Endothelial cell (in vitro differentiated cells): ENCODE results near the gene URB1. TPM values are rescaled to one million over a fixed set of nuclear protein-coding genes. Genes with fewer than 3 reads are reported as not detected.

Experiments used
- DNase-seq: peaks from one replicate; pipeline ENCODE4 v3.0.0; 2021; ENCODE audit warnings: low spot score
- H3K27ac Mint-ChIP-seq: one replicate; pipeline ENCODE4 v1.8.0; 2021; ENCODE audit warnings: mixed read lengths, inconsistent platforms; ENCODE audit not compliant: unreplicated experiment
- H3K27me3 Mint-ChIP-seq: one replicate; pipeline ENCODE4 v1.8.0; 2021; ENCODE audit warnings: mild to moderate bottlenecking, moderate library complexity, mixed read lengths, inconsistent platforms; ENCODE audit not compliant: unreplicated experiment
- H3K36me3 Mint-ChIP-seq: one replicate; pipeline ENCODE4 v1.8.0; 2021; ENCODE audit warnings: mild to moderate bottlenecking, low read depth, mixed read lengths, inconsistent platforms; ENCODE audit not compliant: unreplicated experiment
- H3K4me1 Mint-ChIP-seq: one replicate; pipeline ENCODE4 v1.8.0; 2021; ENCODE audit warnings: mild to moderate bottlenecking, mixed read lengths, inconsistent platforms; ENCODE audit not compliant: unreplicated experiment
- H3K4me3 Mint-ChIP-seq: one replicate; pipeline ENCODE4 v1.8.0; 2021; ENCODE audit warnings: mild to moderate bottlenecking, mixed read lengths, inconsistent platforms; ENCODE audit not compliant: unreplicated experiment
- H3K9me3 Mint-ChIP-seq: one replicate; pipeline ENCODE4 v1.8.0; 2021; ENCODE audit warnings: mixed read lengths, inconsistent platforms; ENCODE audit not compliant: unreplicated experiment
- total RNA-seq: library from RNA; stranded (reverse); fragmentation: NEBNext Ultra II Directional; extraction: Animal tissue kit (Norgen Biotek cat#: 25700); gene quantifications from one replicate; pipeline ENCODE4 v1.2.1, GENCODE V29; 2021; ENCODE audit not compliant: unreplicated experiment
- TF ChIP-seq, protein P1 (sequence below): fragments of 200-600 bp; sonication (generic); IDR thresholded peaks from one replicate; pipeline ENCODE4 v1.5.0; 2021; ENCODE audit warnings: antibody characterized with exemption; ENCODE audit not compliant: unreplicated experiment

URB1 gene
- total RNA-seq, 1 donor from 2014 or later = 10.6 TPM

DNA sequence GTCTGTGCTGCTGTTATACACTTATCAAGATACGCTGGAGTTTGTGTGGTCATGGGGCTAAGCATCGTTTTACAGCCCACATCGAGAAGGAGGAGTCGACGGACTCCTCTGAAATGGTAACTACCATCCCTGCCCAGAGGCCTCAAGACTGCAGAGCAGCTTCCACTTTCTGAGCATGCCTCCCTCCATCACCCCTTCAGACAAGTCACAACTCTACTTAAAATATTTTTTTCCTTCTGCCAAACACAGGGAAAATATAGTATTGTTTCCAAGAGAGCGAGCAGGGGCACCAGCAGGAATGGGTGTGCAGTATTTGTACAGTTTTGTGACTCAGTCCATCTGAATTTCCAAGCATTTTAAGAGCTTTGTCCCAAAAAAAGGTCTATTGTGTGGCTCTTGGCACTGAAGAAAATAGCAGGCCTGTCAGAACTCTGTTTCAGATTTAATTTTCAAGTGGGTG is 33.8 kb upstream of the URB1 start:
- Mint-ChIP-seq H3K27ac (no peak overlapping the region), H3K4me3 (no peak overlapping the region), H3K27me3 (peaks cover 3% of the 10 kb centered on the region), H3K9me3 (peaks cover 8% of the 10 kb centered on the region), H3K4me1 (peaks cover 8% of the 10 kb centered on the region), H3K36me3 (peaks cover 3% of the 10 kb centered on the region)
- no peak for DNase-seq
- TF ChIP-seq, protein P1, sequence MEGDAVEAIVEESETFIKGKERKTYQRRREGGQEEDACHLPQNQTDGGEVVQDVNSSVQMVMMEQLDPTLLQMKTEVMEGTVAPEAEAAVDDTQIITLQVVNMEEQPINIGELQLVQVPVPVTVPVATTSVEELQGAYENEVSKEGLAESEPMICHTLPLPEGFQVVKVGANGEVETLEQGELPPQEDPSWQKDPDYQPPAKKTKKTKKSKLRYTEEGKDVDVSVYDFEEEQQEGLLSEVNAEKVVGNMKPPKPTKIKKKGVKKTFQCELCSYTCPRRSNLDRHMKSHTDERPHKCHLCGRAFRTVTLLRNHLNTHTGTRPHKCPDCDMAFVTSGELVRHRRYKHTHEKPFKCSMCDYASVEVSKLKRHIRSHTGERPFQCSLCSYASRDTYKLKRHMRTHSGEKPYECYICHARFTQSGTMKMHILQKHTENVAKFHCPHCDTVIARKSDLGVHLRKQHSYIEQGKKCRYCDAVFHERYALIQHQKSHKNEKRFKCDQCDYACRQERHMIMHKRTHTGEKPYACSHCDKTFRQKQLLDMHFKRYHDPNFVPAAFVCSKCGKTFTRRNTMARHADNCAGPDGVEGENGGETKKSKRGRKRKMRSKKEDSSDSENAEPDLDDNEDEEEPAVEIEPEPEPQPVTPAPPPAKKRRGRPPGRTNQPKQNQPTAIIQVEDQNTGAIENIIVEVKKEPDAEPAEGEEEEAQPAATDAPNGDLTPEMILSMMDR = no peak

- Mint-ChIP-seq H3K4me1 (peaks cover 8% of the 10 kb centered on the region), H3K9me3 (peaks cover 8% of the 10 kb centered on the region), H3K36me3 (peaks cover 3% of the 10 kb centered on the region), H3K27me3 (peaks cover 3% of the 10 kb centered on the region), H3K27ac (no peak overlapping the region), H3K4me3 (no peak overlapping the region)
- no peak for DNase-seq
- TF ChIP-seq, protein P1 = no peak
These were observed 33.3 kb upstream of the URB1 start for GRCh38 chr21:32426066-32426465.

DNA sequence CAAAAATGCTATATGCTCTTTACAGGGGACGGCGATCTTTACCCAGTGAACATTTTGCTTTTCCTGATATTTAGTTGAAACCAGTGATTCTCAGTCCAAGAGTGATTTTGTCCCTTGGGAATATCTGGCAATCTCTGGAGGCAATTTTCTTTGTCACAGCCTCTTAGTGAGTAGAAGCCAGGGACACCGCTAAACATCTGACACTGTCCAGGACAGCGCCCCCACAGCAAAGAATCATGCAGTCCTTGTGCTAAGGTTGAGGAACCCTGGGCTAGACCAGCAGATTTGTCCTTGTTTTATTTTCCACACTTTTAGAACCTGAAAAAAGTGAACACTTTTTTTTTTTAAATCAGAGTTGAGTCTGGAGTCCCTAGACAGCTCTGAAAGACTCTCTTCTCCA is 32.8 kb upstream of the URB1 start:
- TF ChIP-seq, protein P1 = no peak
- Mint-ChIP-seq H3K4me1 (peaks cover 8% of the 10 kb centered on the region), H3K27me3 (peaks cover 3% of the 10 kb centered on the region), H3K36me3 (peaks cover 3% of the 10 kb centered on the region), H3K4me3 (no peak overlapping the region), H3K9me3 (peaks cover 8% of the 10 kb centered on the region), H3K27ac (no peak overlapping the region)
- no peak for DNase-seq

DNA sequence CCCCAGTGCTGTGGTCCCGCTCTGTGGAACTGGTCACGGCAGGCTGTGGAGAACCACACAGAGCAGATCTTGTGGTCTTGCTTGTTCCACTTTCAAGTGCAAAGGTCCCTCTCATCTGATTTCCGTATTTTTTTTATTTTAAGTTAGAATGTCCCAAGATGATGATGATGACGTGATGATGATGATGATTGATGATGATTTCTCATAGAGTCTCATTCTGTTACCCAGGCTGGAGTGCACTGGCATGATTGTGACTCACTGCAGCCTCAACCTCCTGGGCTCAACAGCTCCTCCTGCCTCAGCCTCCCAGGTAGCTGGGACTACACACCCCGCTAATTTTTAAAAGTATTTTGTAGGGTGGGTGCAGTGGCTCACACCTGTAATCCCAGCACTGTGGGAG is 31.9 kb upstream of the URB1 start:
- no peak for DNase-seq
- peaks cover 3% of the 10 kb centered on the region for H3K36me3 Mint-ChIP-seq
- TF ChIP-seq, protein P1 = no peak
- no peak overlapping the region for H3K27ac Mint-ChIP-seq
- H3K4me3 Mint-ChIP-seq = no peak overlapping the region
- peaks cover 8% of the 10 kb centered on the region for H3K9me3 Mint-ChIP-seq
- H3K27me3 Mint-ChIP-seq = no peaks in the 10 kb centered on the region
- peaks cover 8% of the 10 kb centered on the region for H3K4me1 Mint-ChIP-seq

DNA sequence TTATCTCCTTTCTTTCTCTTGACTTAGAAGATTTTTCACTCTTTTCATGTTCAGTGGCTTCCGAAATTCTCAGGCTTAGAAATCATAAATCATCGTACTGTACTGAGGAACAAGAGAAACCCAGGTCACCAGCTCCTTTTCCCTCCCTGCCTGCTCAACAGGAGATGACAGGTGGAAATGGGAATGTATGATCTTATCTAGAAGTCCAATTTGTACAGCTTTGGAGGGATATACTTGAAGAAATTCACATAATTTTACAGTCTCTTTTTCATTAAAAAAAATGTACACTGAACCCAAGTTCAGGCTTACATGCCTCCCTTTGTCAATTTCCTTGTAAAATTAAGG is 31.4 kb upstream of the URB1 start:
- TF ChIP-seq, protein P1 = no peak
- H3K4me1 Mint-ChIP-seq = peaks cover 8% of the 10 kb centered on the region
- H3K9me3 Mint-ChIP-seq = peaks cover 8% of the 10 kb centered on the region
- H3K4me3 Mint-ChIP-seq = no peak overlapping the region
- DNase-seq = no peak
- H3K27me3 Mint-ChIP-seq = no peaks in the 10 kb centered on the region
- no peak overlapping the region for H3K27ac Mint-ChIP-seq
- H3K36me3 Mint-ChIP-seq = peaks cover 3% of the 10 kb centered on the region
